GM19324 (cell line): ENCODE data around the gene DSCAM.

ENCODE experiments used
- ATAC-seq: cut with Tn5 transposase; IDR thresholded peaks from one replicate; pipeline ENCODE4 v1.9.1; 2021; ENCODE audit warnings: mild to moderate bottlenecking, moderate library complexity; ENCODE audit not compliant: unreplicated experiment, low FRiP score

DSCAM gene

GRCh38 chr21:40118527-40118926 lies 728.4 kb downstream of the DSCAM start:
- no peak for ATAC-seq

- ATAC-seq: no peak
Observed at GRCh38 chr21:40117236-40117635, 729.7 kb downstream of the DSCAM start.

- ATAC-seq: no peak
Observed at GRCh38 chr21:40115775-40116174, 731.2 kb downstream of the DSCAM start.

- no peak for ATAC-seq
Observed at GRCh38 chr21:40102682-40103081, 744.3 kb downstream of the DSCAM start.

- no peak for ATAC-seq
Observed at GRCh38 chr21:40099809-40100208, 747.1 kb downstream of the DSCAM start.

- no peak for ATAC-seq
Observed at GRCh38 chr21:40095477-40095876, 751.5 kb downstream of the DSCAM start.

- ATAC-seq: no peak
Observed at GRCh38 chr21:40080385-40080784, 766.6 kb downstream of the DSCAM start.

GRCh38 chr21:40074710-40075109 lies 772.2 kb downstream of the DSCAM start:
- no peak for ATAC-seq

- ATAC-seq: no peak
Observed at GRCh38 chr21:40074198-40074597, 772.8 kb downstream of the DSCAM start.

- no peak for ATAC-seq
Observed at GRCh38 chr21:40073642-40074041, 773.3 kb downstream of the DSCAM start.

GRCh38 chr21:40070871-40071270 lies 776.1 kb downstream of the DSCAM start:
- ATAC-seq: no peak

- ATAC-seq: no peak
Observed at GRCh38 chr21:40067751-40068150, 779.2 kb downstream of the DSCAM start.

GRCh38 chr21:40066221-40066620 lies 780.7 kb downstream of the DSCAM start:
- ATAC-seq: no peak

GRCh38 chr21:40060083-40060677 lies 786.8 kb downstream of the DSCAM start:
- ATAC-seq: no peak

- no peak for ATAC-seq
Observed at GRCh38 chr21:40057331-40057730, 789.6 kb downstream of the DSCAM start.

- no peak for ATAC-seq
Observed at GRCh38 chr21:40056031-40056430, 790.9 kb downstream of the DSCAM start.

- no peak for ATAC-seq
Observed at GRCh38 chr21:40054403-40054802, 792.6 kb downstream of the DSCAM start.

GRCh38 chr21:40053007-40053406 lies 794.0 kb downstream of the DSCAM start:
- ATAC-seq: no peak

GRCh38 chr21:40052276-40052675 lies 794.7 kb downstream of the DSCAM start:
- ATAC-seq: no peak

GRCh38 chr21:40051801-40052200 lies 795.2 kb downstream of the DSCAM start:
- ATAC-seq: no peak

GRCh38 chr21:40049931-40050290 lies 797.0 kb downstream of the DSCAM start:
- ATAC-seq: no peak

GRCh38 chr21:40049031-40049930 lies 797.7 kb downstream of the DSCAM start:
- no peak for ATAC-seq
